ENCODE data around the gene ACSM6.

ACSM6 gene

GRCh38 chr10:95273393-95274312 is 79.6 kb downstream of the ACSM6 start:
- DNase-seq: peak; percentile 79 to 83
- Histone ChIP-seq H3K9me3 (no peaks in the 10 kb centered on the region), H3K27ac (peak overlapping the region; percentile 75 to 81), H3K4me1 (peaks cover 0 to 72% (median 57%) of the 10 kb centered on the region in 4 donors), H3K27me3 (no peaks in the 10 kb centered on the region), H3K36me3 (peaks cover 0 to 23% (median 8%) of the 10 kb centered on the region in 3 donors), H3K4me3 (peak overlapping the region; percentile 22 to 28)
- intact Hi-C loops (cut with DNase I; ENCODE audit: low total_unique reads): no loop called here
- no peak for TF ChIP-seq CTCF (IDR thresholded peaks at IDR 0.05)

- no peak for TF ChIP-seq CTCF (IDR thresholded peaks at IDR 0.05)
- H3K36me3 ChIP-seq: peaks cover 0 to 8% (median 1%) of the 10 kb centered on the region in 3 donors
- no peaks in the 10 kb centered on the region for H3K27me3 ChIP-seq
- DNase-seq: no peak
- intact Hi-C loops (cut with DNase I; ENCODE audit: low total_unique reads): no loop called here
- no peaks in the 10 kb centered on the region for H3K9me3 ChIP-seq
- peak overlapping the region; percentile 75 to 81 for H3K27ac ChIP-seq
- H3K4me1 ChIP-seq: peaks cover 0 to 88% (median 71%) of the 10 kb centered on the region in 4 donors
- no peak overlapping the region for H3K4me3 ChIP-seq
Observed at GRCh38 chr10:95275726-95276366, 81.8 kb downstream of the ACSM6 start.

GRCh38 chr10:95276367-95277200 is 82.5 kb downstream of the ACSM6 start:
- no peak for DNase-seq
- H3K4me1 ChIP-seq: peaks cover 0 to 95% (median 74%) of the 10 kb centered on the region in 4 donors

GRCh38 chr10:95277201-95277570 is 83.1 kb downstream of the ACSM6 start:
- DNase-seq: peak in 1 of 2 donors; percentile 64
- H3K27me3 ChIP-seq: no peaks in the 10 kb centered on the region
- TF ChIP-seq CTCF (IDR thresholded peaks at IDR 0.05): no peak

More at GRCh38 chr10:95276367-95277200, 82.5 kb downstream of the ACSM6 start:
- intact Hi-C loops (cut with DNase I; ENCODE audit: low total_unique reads): no loop called here
- no peaks in the 10 kb centered on the region for H3K27me3 ChIP-seq
- peaks cover 0 to under 1% (median 0%) of the 10 kb centered on the region in 3 donors for H3K36me3 ChIP-seq
- H3K4me3 ChIP-seq: no peak overlapping the region
- no peak for TF ChIP-seq CTCF (IDR thresholded peaks at IDR 0.05)
- H3K9me3 ChIP-seq: no peaks in the 10 kb centered on the region
- H3K27ac ChIP-seq: peak overlapping the region; percentile 75 to 81

GRCh38 chr10:95277614-95278013 is 83.6 kb downstream of the ACSM6 start:
- H3K27me3 ChIP-seq: no peaks in the 10 kb centered on the region
- peak overlapping the region; percentile 75 to 81 for H3K27ac ChIP-seq
- intact Hi-C loops (cut with DNase I; ENCODE audit: low total_unique reads): no loop called here
- H3K4me3 ChIP-seq: no peak overlapping the region
- peaks cover 0 to 100% (median 77%) of the 10 kb centered on the region in 4 donors for H3K4me1 ChIP-seq
- no peaks in the 10 kb centered on the region for H3K36me3 ChIP-seq
- TF ChIP-seq CTCF (IDR thresholded peaks at IDR 0.05): no peak
- no peaks in the 10 kb centered on the region for H3K9me3 ChIP-seq
- no peak for DNase-seq

More at GRCh38 chr10:95277201-95277570, 83.1 kb downstream of the ACSM6 start:
- Histone ChIP-seq H3K27ac (peak overlapping the region; percentile 75 to 81), H3K9me3 (no peaks in the 10 kb centered on the region), H3K4me1 (peaks cover 0 to 100% (median 76%) of the 10 kb centered on the region in 4 donors), H3K4me3 (no peak overlapping the region), H3K36me3 (no peaks in the 10 kb centered on the region)
- intact Hi-C loops (cut with DNase I; ENCODE audit: low total_unique reads): no loop called here
